Stimulated activated CD4-positive, alpha-beta T cell treated with anti-CD3 and anti-CD28 coated beads, Interleukin-4, amount 100 ng/mL, for 1 hour (primary cell): ENCODE measurements around the gene SAE1.

Experiments used
- DNase-seq: peaks from one replicate; pipeline ENCODE4 v3.0.0-alpha.2; 2020

Gene SAE1

DNA sequence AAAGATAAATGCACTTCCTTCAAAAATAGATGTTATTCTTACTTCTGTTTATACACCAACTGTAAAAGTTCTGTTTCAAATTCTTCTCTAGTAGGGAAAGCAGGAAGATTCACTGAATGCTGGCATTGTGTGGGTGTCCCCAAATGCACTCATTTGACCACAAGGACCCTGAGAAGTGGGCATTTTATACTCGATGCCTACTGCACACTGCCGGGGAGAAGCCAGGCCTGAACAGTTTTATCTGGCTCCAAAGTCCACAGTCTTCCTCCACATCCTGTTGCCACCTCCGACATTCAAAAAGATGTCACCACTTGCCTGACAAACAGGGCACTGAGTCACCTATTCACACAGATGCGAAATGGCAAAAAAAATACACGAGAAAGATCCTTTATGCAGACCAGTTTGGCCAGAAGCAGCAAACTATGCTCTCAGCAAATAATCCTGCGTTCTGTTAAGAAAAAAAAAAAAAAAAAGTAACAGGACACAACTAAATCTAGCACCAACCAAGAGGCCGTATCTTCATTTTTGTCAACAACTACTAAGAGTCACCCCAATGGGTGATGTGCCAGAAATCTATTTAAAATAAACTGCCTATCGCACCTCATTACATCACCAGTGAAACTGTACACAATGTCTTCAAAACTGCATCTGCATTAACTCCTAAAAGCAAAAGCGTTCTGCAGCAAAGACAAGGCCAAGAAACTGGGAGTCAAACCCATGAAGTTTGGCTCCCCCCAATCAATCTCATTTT lies 23.3 kb upstream of the SAE1 start:
- peak; percentile 13 for DNase-seq

DNA sequence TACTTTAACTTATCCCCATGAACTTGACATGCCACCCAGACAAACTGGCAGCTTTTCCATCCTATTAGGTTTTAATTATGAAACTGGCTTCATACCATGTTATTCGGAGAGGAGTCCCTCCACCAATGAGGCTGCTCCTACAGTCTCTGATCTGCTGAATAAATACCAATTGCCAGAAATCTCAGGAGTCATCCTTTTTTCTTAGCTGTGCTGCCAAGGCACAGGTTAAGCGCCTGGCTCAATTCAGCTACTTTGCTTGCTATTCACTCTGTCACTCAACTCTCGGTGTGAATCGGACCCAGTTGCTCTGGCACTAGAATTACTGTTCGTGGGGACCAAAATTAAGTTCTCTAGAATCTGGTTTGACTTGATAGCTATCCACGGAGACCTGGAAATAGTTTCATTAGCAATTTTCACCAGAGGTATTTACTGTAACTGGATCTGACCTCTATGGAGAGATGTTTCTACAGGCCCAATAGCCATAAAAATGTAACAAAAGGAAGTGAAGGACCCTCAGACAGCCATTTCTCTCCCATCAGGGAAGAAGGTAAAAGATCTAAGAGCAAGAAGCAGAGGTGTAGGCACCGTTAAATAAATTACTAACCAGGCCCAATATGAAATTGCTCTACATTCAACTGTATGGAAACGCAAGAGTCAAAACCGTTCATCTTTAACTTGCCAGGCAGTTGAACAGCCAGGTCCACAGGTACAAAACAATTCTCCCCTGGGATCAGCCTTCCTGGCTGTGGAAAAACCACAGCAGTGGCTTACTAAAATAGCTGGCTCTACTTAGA lies 22.5 kb upstream of the SAE1 start:
- no peak for DNase-seq

DNA sequence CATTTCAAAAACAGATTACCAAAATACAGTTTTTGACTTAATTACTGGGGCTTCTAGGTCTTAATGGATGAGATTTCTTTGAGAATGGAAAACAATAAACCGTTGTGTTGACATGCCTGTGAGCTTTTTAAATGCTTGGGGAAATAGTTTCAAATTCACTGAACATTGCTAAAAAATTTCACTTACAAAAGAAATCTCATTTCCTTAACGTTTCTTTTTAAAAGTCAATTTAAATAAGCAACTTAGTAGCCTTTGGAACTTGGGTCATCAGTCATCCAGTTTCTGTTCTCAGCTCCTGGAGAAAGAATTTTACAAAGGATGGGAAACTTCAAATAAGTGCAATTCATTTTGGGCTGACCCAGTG lies 21.5 kb upstream of the SAE1 start:
- no peak for DNase-seq

DNA sequence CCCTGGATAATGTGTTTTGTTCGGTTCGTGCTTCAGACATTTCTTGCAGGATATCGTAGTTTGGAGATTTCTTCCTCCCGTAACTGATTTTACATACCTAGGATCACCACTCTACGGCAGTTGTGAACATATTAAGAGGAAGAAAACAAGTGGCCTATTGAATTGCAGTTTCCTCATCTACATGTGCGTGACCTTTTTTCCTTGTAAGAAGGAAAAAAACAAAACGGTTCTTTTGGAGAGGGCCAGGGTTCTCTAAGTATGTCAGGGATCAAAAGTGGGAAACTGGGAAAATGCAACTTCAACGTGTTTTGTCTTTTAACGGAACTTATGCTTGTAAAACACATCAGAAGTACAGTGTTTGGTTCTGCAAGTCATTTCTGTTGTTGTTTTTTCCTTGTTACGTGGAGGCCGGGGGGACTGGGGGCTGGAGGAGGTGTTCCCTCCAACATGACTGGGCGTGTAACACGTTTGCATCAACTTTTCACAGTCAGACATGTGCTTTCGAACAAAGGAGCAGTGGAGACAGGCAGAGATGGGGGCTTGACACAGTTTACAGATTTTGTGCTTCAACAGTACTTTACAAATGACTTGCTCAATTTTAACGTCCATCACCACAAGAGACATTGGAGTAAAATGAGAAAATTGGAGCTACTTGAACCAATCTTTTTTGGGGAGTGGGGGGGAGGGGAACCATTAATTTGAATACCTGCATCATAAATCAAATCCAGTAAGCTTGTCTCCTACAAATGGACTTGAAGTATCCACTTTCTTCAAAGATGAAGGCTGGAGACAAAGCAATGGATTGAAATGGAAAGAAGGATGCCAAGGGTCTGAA lies 20.9 kb upstream of the SAE1 start:
- peak; percentile 60 for DNase-seq

DNA sequence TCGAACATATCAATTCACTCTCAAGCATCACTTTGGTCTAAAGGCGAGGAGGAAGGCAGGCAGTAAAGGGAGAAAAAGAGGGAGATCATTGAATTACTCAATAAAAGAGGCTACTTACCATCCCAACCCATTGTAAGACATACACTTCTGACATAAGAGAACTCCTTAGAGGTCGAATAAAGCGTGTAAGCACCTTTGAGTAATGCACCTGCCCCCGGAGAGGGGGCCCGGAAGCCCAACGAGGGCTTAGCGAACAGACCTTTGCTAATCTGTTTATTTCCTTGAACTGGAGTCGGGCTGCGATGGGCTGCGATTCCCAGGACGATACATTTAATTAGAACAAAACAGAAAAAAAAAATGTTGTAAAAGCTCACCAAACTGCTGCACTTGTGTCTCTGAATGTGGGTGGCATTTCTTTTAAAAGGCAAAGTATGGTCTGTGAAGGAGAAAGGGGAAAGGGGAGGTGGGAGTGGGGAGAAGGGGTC lies 20.1 kb upstream of the SAE1 start:
- peak; percentile 61 for DNase-seq

DNA sequence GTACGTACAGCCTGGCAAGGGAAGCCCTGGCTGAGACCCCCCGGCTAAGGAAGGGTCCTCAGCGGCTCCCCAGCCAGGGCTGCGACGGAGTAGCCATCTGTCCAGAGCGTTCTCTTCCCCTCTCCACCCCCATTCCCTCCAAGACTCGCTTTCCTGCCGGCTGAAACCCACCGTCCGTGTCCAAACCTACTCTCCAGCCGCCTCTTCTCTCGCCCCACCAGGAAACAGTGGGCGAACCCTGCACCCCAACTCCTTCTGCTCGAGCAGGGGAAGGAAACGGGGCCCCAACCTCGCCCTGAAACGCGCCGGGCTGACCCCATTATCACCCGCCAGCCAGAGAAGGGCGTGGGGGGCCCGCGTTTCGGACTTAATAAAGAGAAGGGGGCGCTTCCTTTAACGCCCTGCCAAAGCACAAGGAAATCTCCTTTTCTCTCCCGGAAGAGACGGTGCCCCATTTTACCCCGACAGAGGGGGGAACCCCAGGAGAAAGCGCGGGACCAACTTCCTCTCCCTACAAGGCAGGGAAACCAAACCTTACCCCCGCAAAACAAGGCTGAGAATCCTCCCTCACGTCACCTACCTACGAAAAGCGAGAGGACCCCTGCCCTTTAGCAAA lies 19.5 kb upstream of the SAE1 start:
- DNase-seq = peak; percentile 47

DNA sequence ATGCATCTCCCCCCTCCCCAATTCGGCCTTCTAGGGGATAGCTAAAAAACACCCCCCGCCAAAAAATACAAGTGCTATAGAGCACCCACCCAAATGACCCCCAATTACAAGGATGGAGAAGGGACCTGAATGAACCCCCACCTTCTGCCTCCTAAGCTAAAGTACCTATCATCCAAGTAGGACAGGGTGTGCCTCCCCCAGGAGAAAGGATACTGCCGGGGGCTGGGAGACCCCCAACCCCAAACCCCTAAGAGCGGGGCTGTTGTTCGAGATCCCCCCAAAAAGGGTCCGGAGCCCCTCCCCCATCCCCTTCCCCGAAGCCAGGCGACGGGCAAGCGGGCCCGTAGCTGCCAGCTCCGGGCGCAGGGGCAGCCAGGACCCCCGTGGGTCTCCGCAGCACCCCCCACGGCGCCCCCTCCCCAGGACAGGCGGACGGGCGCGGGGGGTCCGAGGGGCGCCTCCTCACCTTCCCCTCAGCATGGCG lies 18.9 kb upstream of the SAE1 start:
- no peak for DNase-seq

DNA sequence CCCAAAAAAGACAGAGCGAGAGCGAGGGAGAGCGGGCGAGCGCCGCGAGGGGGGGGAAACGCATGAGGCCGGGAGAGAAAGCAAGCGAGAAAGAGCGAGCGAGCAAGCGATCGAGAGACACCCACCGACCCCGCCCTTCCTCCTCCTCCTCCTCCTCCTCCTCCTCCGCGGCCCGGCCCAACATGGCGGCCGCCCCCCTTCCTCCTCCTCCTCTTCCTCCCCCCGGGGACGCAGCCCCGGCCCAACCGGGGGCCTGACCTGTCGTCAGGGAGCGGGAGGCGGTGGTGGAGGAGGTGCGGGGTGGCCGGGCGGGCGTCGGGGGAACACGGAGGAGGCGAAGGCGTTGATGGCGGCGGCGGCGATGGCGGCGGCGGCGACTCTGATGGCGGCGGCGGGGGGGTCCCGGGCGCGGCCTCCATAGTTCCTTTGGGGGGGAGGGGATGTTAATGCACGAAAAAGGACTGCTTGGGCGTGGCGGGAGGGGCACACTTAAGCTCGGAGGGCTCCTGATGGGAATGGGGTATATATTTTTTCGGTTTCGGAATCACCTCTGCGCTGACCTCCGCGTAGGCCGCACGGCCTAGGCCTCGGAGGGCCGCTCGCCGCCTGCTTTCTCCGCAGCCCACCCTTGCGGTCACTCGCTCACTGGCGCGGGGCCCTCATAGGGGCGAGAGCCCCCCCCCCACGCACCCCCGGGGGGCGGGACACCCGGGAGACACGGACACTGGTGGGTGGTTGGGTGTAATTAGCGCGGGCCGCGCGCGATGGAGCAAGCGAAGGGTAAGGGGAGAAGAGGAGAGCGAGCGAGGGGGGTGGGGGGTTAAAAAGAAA lies 18.3 kb upstream of the SAE1 start:
- DNase-seq = peak; percentile 87

DNA sequence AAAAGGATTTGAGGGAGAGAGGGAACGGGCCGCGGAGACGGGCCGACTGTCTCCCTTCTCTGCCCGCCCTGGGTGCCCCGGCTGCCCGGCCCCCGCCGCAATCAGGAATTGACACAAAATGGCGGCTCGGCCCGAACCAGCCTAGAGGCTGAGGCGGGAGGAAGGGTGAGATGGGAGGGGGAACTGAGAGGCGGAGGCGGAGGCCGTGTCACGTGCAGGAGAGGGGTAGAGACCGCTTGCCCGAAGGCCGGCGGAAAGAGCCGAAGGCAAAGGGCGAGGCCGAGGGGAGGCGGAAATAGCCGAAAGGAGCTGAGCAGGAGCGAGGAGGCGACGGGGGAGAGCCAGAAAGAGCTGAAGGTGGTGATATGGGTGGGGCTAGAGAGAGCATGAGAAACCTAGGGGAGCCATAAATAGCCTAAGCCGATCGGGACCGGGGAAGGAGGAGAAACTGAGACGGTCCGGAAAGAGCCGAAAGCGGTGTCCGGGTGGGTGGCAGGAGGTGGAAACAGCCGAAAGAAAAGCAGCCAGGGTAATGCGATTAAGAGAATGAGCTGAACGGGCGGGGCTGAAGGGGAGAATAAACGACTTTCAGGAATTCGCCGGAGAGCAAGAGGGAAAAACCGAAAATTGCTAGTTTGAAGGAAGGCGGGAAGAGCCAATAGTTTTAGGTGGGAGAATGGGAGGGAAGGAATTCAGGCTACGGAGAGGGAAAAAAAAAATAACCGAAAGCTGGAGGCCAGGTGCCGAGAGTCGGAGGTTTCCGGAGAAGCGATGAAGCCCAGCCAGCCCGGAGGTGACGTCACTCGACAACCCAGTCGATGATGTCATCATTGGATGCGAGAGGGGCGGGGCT lies 17.4 kb upstream of the SAE1 start, which contains the start of gene ZC3H4:
Gene ZC3H4 (minus strand): TSS at position 780 of the 853 bp plus-strand sequence. CDS start 1,192 bp downstream, outside the sequence.
- DNase-seq = peak; percentile 99

DNA sequence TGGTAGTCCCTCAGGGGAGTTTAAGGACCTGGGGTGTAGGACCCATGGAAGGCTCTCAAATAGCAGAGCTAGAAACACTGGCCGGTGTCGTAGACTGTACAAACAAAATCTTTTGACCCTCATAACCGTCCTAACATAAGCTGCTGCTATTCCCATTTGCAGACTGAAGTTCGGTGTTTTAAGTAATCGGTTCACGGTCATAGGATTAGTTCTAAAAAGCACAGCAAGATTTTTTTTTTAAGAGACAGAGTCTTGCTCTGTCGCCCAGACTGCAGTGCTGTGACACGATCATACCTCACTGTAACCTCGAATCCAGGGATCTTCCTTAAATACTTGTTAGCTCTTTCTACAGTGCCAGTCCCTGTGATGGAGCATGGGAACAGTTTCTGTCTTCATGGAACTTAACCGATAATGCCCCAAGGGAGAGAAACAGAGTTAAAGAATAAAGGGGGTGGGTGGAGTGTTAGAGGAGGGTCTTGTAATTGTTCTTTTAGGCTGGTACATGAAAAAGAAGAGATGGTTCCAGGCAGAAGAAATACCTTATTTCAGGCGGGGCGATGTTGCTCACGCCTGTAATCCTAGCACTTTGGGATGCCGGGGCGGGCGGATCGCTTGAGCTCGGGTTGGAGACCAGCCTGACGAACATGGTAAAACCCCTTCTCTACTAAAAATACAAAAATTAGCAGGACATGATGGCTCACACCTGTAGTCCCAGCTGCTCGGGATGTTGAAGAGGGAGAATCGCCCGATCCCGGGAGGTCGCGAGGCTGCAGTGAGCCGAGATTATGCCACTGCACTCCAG lies 16.6 kb upstream of the SAE1 start:
- DNase-seq = no peak

DNA sequence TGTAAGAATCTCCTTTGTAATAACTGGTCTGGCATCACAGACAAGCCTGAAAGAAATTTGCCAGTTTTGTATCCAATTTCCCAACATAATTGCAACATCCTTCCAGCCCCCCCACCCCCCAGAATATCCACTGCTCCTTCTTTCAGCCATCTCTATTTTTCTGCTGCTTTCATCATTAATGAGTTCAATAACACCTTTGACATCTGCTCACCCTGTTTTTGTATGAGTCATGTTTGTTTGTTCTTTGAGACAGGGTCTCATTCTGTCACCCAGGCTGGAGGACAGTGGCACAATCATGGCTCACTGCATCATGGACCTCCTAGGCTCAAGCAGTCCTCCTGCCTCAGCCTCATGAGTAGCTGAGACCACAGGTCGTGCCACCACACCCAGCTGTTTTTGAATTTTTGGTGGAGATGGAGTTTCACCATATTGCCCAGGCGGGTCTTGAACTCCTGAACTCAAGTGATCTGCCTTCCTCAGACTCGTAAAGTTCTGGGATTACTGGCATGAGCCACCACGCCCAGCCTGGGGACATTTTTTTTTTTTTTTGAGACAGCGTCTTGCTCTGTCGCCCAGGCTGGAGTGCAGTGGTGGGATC lies 10.1 kb upstream of the SAE1 start:
- DNase-seq = no peak

DNA sequence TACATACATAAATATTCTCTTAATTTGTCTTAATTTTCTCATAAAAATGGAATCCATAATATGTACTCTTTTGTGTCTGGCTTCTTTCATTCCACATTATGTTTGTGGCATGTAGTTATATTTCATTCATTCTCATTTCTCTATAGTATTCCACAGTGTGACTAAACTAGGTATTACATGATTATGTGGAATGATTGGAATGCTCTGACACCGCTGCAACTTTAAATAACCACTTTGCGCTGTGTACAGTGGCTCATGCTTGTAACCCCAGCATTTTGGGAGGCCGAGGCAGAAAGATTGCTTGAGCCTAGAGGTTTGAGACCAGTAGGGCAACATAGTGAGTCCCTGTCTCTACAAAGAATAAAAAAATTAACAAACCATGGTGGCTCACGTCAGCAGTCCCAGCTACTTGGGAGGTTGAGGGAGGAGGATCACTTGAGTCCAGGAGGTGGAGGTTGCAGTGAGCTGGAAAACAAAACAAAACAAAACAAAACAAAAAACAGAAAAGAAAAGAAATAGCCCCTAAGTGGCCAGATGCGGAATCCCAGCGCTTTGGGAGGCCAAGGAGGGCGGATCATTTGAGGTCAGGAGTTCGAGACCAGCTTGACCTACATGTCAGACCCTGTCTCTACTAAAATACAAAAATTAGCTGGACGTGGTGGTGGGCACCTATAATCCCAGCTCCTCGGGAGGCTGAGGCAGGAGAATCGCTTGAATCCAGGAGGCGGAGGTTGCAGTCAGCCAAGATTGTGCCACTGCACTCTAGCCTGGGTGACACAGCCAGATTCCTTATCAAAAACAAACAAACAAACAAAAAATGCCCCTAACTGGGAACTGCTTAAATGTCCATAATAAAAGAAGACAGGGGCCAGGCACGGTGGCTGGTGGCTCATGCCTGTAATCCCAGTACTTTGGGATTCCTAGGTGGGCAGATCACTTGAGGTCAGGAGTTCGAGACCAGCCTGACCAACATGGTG lies 8.0 kb upstream of the SAE1 start:
- DNase-seq = no peak

DNA sequence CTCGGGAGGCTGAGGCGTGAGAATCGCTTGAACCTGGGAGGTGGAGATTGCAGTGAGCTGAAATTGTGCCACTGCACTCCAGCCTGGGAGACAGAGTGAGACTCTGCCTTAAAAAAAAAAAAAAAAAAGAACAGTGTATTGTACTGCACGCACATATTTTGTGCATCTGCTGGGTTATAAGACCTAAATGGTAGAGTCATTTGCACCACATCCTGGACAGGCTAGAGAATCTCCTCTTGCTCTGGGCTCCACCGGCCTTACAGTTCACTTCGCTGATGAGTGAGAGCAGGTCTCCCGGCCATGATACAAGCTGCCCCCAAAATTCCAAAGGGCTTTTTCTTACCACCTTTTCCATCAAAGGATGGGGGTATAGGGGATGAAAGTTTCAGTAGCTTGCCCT lies 7.2 kb upstream of the SAE1 start:
- DNase-seq = no peak

DNA sequence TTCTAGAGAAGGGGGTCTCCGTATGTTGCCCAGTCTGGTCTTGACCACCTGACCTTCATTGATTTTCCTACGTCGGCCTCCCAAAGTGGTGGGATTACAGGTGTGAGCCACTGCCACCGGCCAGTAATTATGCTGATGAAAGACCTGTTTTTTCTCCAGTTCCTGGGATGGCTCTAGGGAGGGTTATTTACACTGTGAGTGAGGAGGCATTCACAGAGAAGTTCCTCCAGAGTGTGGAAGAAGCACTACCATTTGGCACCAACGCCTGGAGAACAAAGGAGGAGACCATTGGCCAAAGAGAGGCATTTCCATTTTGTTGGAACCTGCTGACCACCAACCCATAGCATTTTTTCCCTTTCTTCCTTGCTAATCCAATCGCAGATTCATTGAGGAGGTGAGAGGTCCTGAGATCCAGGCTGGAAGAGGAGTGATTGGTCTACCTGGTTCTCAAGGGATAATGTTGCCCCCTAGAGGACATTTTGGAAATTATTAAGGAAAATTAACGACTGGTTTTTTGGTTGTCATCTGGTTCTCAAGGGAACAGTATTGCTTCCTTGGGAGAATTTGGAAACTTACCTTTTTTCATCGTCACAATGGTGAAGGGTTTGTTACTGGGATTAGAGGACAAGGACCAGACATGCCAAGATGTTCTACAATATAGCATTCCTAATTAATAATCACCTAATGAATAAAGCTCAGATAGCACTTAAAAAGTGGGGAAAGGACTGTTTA lies 5.5 kb upstream of the SAE1 start:
- no peak for DNase-seq

DNA sequence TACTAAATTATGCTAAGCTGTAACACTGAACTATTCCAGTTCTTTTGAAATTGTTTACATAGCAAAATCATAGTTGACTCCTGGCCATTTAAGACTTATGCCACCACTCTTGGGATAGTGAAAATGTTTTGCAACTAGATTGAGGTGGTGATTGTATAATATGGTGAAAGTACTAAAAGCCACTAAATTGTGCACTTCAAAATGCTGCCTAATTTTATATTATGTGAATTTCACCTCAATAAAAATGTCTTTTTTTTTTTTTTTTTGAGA lies 5.0 kb upstream of the SAE1 start:
- no peak for DNase-seq

DNA sequence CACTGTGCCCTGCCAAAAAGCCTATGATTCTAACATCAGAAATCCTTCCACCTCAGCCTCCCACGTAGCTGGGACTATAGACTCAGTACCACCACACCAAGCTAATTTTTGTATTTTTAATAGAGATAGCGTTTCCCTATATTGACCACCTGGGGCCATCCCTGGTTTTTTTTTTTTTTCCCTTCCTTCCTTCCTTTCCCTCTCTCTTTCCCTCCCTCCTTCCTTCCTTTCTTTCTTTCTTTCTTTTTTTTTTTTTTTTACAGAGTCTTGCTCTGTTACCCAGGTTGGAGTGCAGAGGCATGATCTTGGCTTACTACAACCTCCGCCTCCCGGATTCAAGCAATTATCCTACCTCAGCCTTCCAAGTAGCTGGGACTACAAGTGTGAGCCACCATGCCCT lies 1.1 kb upstream of the SAE1 start:
- DNase-seq = no peak

DNA sequence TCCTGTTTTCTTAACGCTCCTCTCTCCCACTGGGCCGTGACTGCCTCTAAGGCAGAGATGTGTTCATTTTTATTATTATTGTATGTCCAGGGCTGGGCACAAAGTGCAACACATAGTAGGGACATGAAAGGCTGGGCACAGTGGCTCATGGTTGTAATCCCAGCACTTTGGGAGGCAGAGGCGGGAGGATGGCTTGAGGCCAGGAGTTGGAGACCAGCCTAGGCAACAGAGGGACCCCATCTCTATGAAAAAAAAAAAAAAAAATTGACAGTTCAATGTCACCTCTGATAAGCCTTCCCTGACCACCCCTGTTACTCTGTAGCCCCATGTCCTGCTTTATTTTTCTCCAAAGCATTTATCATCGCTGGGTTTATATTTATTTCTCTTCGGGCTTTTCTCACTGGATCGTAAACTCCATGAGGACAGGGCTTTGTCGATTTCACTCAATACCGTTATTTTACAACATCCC lies 481 bp upstream of the SAE1 start:
- no peak for DNase-seq
